ENCODE data around the gene AFAP1. TPM values are rescaled to one million over a fixed set of nuclear protein-coding genes. Genes with fewer than 3 reads are reported as not detected.

Gene AFAP1
- total and polyA plus RNA-seq, 2 of the 4 experiments (the other 2 are of a cell fraction), result 48.2 to 80.9 TPM

GRCh38 chr4:7962609-7963508 is 23.2 kb upstream of the AFAP1 start:
- H3K79me1 ChIP-seq (ENCODE audit: low read depth in 1 of 2, low read length in 2 of 2), result peaks cover 0 to 8% of the 10 kb centered on the region in 2 experiments; a peak in 2 of 4 replicates
- ChIA-PET CTCF (no interaction called here), POLR2A (ENCODE audit: unreplicated experiment) (interaction anchor here (0.7 kb wide), 1 partner anchor 145 kb away, joined by 3 read pairs; no protein-coding TSS in a partner anchor)
- peak overlapping the region; percentile 54; the same call in 1 of the 2 replicates for H4K91ac ChIP-seq (ENCODE audit: insufficient read depth, low read depth, low read length)
- dilution Hi-C loops (cut with HindIII; ENCODE audit: low sequenced_read_pairs, unreplicated experiment), result no loop called here
- H3K36me3 ChIP-seq (ENCODE audit: control insufficient read depth, insufficient read depth, low read length), result no peaks in the 10 kb centered on the region
- no peaks in the 10 kb centered on the region; the same call in 1 of the 2 replicates for H4K20me1 ChIP-seq (ENCODE audit: insufficient read depth, low read length)
- no peaks in the 10 kb centered on the region for H3K9me3 ChIP-seq (ENCODE audit: control insufficient read depth, insufficient read depth, low read length)
- H3K18ac ChIP-seq (ENCODE audit: low read depth, low read length), result 0 out of 2 replicates have a peak overlapping the region, but pooled peaks have one; percentile 11
- H3K4me2 ChIP-seq (ENCODE audit: low read depth, low read length), result no peak overlapping the region
- no peak for DNase-seq
- peak overlapping the region; percentile 50 for H2BK120ac ChIP-seq (ENCODE audit: low read depth, low read length)
- WGBS, 2 experiments (ENCODE audit: extremely low coverage in 2 of 2, insufficient read length in 1 of 2), result 98% methylated on average over 6 of the region's 17 CpGs; no CpG with 5 or more reads in 1 of the 2 experiments
- H3K27ac ChIP-seq (ENCODE audit: insufficient read depth, low read length), result no peak overlapping the region
- no peak overlapping the region for H3K56ac ChIP-seq (ENCODE audit: extremely low read depth, insufficient read depth, low read length)
- H2BK5ac ChIP-seq (ENCODE audit: low read depth, low read length, poor library complexity, severe bottlenecking), result no peak overlapping the region
- peaks cover 12% of the 10 kb centered on the region for H3K9me1 ChIP-seq (ENCODE audit: insufficient read depth, low read length)
- no peak overlapping the region for H3K4me3 ChIP-seq (ENCODE audit: insufficient read depth, low read depth, low read length)
- H3K23ac ChIP-seq (ENCODE audit: low read depth, low read length), result no peak overlapping the region
- peak overlapping the region; percentile 65 for H2AK5ac ChIP-seq (ENCODE audit: low read depth, low read length)
- H2AFZ ChIP-seq (replicated peaks; ENCODE audit: low read length, poor library complexity), result peak overlapping the region; percentile 11
- H3K9ac ChIP-seq (ENCODE audit: low read depth, low read length), result no peak overlapping the region
- ATAC-seq (ENCODE audit: low read depth), result no peak
- H2BK15ac ChIP-seq (ENCODE audit: low read depth, low read length), result peak overlapping the region; percentile 90; the same call in 2 of the 3 replicates
- BruUV-seq (replicated peaks), result no TSS peak
- peaks cover 2% of the 10 kb centered on the region; the same call in 1 of the 2 replicates for H3K27me3 ChIP-seq (ENCODE audit: control insufficient read depth, insufficient read depth, low read length)
- intact Hi-C loops (cut with micrococcal nuclease), result no loop called here
- peak overlapping the region; percentile 74 for H3K4ac ChIP-seq (ENCODE audit: low read depth, low read length)
- H2AK9ac ChIP-seq (replicated peaks; ENCODE audit: low read depth, low read length, poor library complexity), result peak overlapping the region; percentile 69
- peak overlapping the region in 1 of 2 experiments; percentile 15; a peak in 1 of 4 replicates for H4K8ac ChIP-seq (ENCODE audit: low read depth in 2 of 2, low read length in 2 of 2)
- in situ Hi-C loops (cut with MboI; ENCODE audit: low sequenced_read_pairs), result no loop called here
- H2BK20ac ChIP-seq (ENCODE audit: low read depth, low read length), result peak overlapping the region; percentile 53
- peaks cover 16% of the 10 kb centered on the region for H3K4me1 ChIP-seq (ENCODE audit: control insufficient read depth, insufficient read depth, low read length)
- H4K5ac ChIP-seq (ENCODE audit: low read depth, low read length), result no peak overlapping the region
- TF ChIP-seq BHLHE40 (IDR thresholded peaks at IDR 0.05; ENCODE audit: low read depth, low read length) (no peak), NFE2L2 (IDR thresholded peaks at IDR 0.05; ENCODE audit: low read depth, low read length) (no peak), RAD21 (IDR thresholded peaks at IDR 0.05; ENCODE audit: low read length) (no peak), RCOR1 (IDR thresholded peaks at IDR 0.05; ENCODE audit: insufficient replicate concordance, low read length) (no peak), ELK1 (IDR thresholded peaks at IDR 0.05; ENCODE audit: borderline replicate concordance, low read depth, low read length) (no peak)
- TF ChIP-seq, protein P1, sequence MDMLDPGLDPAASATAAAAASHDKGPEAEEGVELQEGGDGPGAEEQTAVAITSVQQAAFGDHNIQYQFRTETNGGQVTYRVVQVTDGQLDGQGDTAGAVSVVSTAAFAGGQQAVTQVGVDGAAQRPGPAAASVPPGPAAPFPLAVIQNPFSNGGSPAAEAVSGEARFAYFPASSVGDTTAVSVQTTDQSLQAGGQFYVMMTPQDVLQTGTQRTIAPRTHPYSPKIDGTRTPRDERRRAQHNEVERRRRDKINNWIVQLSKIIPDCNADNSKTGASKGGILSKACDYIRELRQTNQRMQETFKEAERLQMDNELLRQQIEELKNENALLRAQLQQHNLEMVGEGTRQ (IDR thresholded peaks at IDR 0.05; ENCODE audit: low read depth, low read length), result no peak
- no peak overlapping the region for H3K14ac ChIP-seq (replicated peaks; ENCODE audit: low read depth, low read length)

Data from IMR-90 (cell line).